ENCODE measurements around the gene RTRAF. TPM values are rescaled to one million over a fixed set of nuclear protein-coding genes. Genes with fewer than 3 reads are reported as not detected.

The RTRAF gene
- total and polyA plus RNA-seq, 2 donors (not counting 1 experiment from before 2014, with no cell fraction given) = 34.7 to 91.1 TPM

GRCh38 chr14:52032204-52032801, 43.0 kb downstream of the RTRAF start:
- Histone ChIP-seq H3K36me3 (replicated peaks in 1 of 2; ENCODE audit: control extremely low read depth in 1 of 2, control insufficient read depth in 1 of 2, extremely low read depth in 1 of 2, insufficient read depth in 2 of 2, low read length in 1 of 2) (no peaks in the 10 kb centered on the region), H2AFZ (ENCODE audit: insufficient read depth, low read depth, low read length, poor library complexity, severe bottlenecking) (no peak overlapping the region), H3K79me2 (ENCODE audit: control insufficient read depth, insufficient read depth, low read length) (no peaks in the 10 kb centered on the region), H3K4me3 (ENCODE audit: control extremely low read depth in 1 of 5, extremely low read depth in 1 of 5, insufficient read depth in 1 of 5, low read depth in 2 of 5, low read length in 4 of 5) (no peak overlapping the region), H3K4me2 (replicated peaks; ENCODE audit: low read depth, low read length, poor library complexity, severe bottlenecking) (no peak overlapping the region), H3K9me3 (ENCODE audit: control extremely low read depth in 1 of 3, control insufficient read depth in 2 of 3, insufficient read depth in 1 of 3, low read length in 2 of 3) (no peaks in the 10 kb centered on the region), H3K27ac (ENCODE audit: low read length in 2 of 2) (no peak overlapping the region), H3K9ac (ENCODE audit: low read length) (no peak overlapping the region), H3K27me3 (replicated peaks in 1 of 4; ENCODE audit: control extremely low read depth in 1 of 4, control insufficient read depth in 3 of 4, insufficient read depth in 4 of 4, low read length in 3 of 4) (peaks cover 0 to 3% (median 0%) of the 10 kb centered on the region in 4 experiments), H4K20me1 (ENCODE audit: control insufficient read depth, insufficient read depth, low read length, poor library complexity, severe bottlenecking) (no peaks in the 10 kb centered on the region), H3K4me1 (ENCODE audit: control insufficient read depth in 2 of 2, insufficient read depth in 2 of 2, low read length in 2 of 2) (no peaks in the 10 kb centered on the region)
- ChIA-PET CTCF (no interaction called here), POLR2A (no interaction called here)
- intact Hi-C loops (cut with micrococcal nuclease) = no loop called here
- ATAC-seq (ENCODE audit: low read depth) (no peak), DNase-seq (no peak)
- WGBS (ENCODE audit: insufficient coverage) = 39% methylated on average over 4 of the region's 7 CpGs
- TF ChIP-seq CTCF (IDR thresholded peaks at IDR 0.05) (no peak), EZH2 (IDR thresholded peaks at IDR 0.05; ENCODE audit: borderline replicate concordance, insufficient read depth, low read depth, low read length, poor library complexity, severe bottlenecking) (no peak)
- Mint-ChIP-seq H3K27me3 (peaks cover 42% of the 10 kb centered on the region), H3K9me3 (ENCODE audit: insufficient read depth) (peaks cover 9% of the 10 kb centered on the region), H3K4me3 (no peak overlapping the region), H3K27ac (no peak overlapping the region), H3K4me1 (no peaks in the 10 kb centered on the region)

GRCh38 chr14:52033101-52033642, 43.8 kb downstream of the RTRAF start:
- ChIA-PET POLR2A (no interaction called here), CTCF (no interaction called here)
- Mint-ChIP-seq H3K9me3 (ENCODE audit: insufficient read depth) (peaks cover 9% of the 10 kb centered on the region), H3K27me3 (peaks cover 47% of the 10 kb centered on the region), H3K27ac (no peak overlapping the region), H3K4me1 (no peaks in the 10 kb centered on the region), H3K4me3 (no peak overlapping the region)
- Histone ChIP-seq H3K79me2 (ENCODE audit: control insufficient read depth, insufficient read depth, low read length) (no peaks in the 10 kb centered on the region), H3K4me2 (replicated peaks; ENCODE audit: low read depth, low read length, poor library complexity, severe bottlenecking) (no peak overlapping the region), H3K4me1 (ENCODE audit: control insufficient read depth in 2 of 2, insufficient read depth in 2 of 2, low read length in 2 of 2) (no peaks in the 10 kb centered on the region), H2AFZ (ENCODE audit: insufficient read depth, low read depth, low read length, poor library complexity, severe bottlenecking) (no peak overlapping the region), H3K9ac (ENCODE audit: low read length) (no peak overlapping the region), H4K20me1 (ENCODE audit: control insufficient read depth, insufficient read depth, low read length, poor library complexity, severe bottlenecking) (no peaks in the 10 kb centered on the region), H3K27me3 (replicated peaks in 1 of 4; ENCODE audit: control extremely low read depth in 1 of 4, control insufficient read depth in 3 of 4, insufficient read depth in 4 of 4, low read length in 3 of 4) (peaks cover 0 to 3% (median 0%) of the 10 kb centered on the region in 4 experiments), H3K4me3 (ENCODE audit: control extremely low read depth in 1 of 5, extremely low read depth in 1 of 5, insufficient read depth in 1 of 5, low read depth in 2 of 5, low read length in 4 of 5) (no peak overlapping the region), H3K9me3 (ENCODE audit: control extremely low read depth in 1 of 3, control insufficient read depth in 2 of 3, insufficient read depth in 1 of 3, low read length in 2 of 3) (no peaks in the 10 kb centered on the region), H3K27ac (ENCODE audit: low read length in 2 of 2) (no peak overlapping the region), H3K36me3 (replicated peaks in 1 of 2; ENCODE audit: control extremely low read depth in 1 of 2, control insufficient read depth in 1 of 2, extremely low read depth in 1 of 2, insufficient read depth in 2 of 2, low read length in 1 of 2) (no peaks in the 10 kb centered on the region)
- ATAC-seq (ENCODE audit: low read depth) (no peak), DNase-seq (no peak)
- 94% methylated on average over 2 of the region's 10 CpGs for WGBS (ENCODE audit: insufficient coverage)
- TF ChIP-seq EZH2 (IDR thresholded peaks at IDR 0.05; ENCODE audit: borderline replicate concordance, insufficient read depth, low read depth, low read length, poor library complexity, severe bottlenecking) (no peak), CTCF (IDR thresholded peaks at IDR 0.05) (no peak)
- intact Hi-C loops (cut with micrococcal nuclease) = no loop called here
